ENCODE results near the gene TMEM150B. TPM values are rescaled to one million over a fixed set of nuclear protein-coding genes. Genes with fewer than 3 reads are reported as not detected.

TMEM150B gene
- total and polyA plus RNA-seq, 2 donors (not counting 3 experiments of a cell fraction or from before 2014, with no cell fraction given): not detected

DNA sequence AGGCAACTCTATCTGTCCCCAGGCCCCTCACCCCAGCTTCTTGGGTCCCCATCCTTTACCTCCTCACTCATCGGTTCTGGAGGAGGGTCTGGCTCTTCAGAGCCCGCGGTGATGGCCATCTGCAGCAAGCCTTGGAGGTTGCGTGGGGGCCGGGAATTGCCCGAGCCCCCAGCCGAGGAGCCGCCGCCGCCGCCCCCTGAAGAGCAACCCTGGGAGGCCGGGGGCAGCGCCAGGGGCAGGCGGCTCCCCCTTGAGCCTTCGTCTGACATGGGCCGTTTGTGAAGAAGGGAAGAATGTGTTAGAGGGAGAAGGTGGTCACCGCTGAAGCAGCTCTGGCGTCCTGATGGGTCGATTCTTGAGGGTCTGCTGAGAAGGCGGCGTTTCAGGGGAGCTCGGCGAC is 45.8 kb downstream of the TMEM150B start:
- peaks cover 3% of the 10 kb centered on the region for H3K4me1 ChIP-seq (ENCODE audit: control insufficient read depth, extremely low read depth, insufficient read depth, low read length)
- intact Hi-C loops (cut with micrococcal nuclease): no loop called here

More for the DNA sequence above, 45.8 kb downstream of the TMEM150B start:
- no peaks in the 10 kb centered on the region for H3K9me1 ChIP-seq (replicated peaks; ENCODE audit: control insufficient read depth, extremely low read depth, insufficient read depth, low read length)
- H3K9ac ChIP-seq (replicated peaks; ENCODE audit: extremely low read depth, insufficient read depth, low read length): peak overlapping the region; percentile 64
- CTCF ChIA-PET: interaction anchor here (1.5 kb wide), 1 partner anchor 12 kb away, joined by 6 read pairs; no protein-coding TSS in a partner anchor
- H3K36me3 ChIP-seq (ENCODE audit: control insufficient read depth in 2 of 2, extremely low read depth in 1 of 2, insufficient read depth in 2 of 2, low read length in 2 of 2): peaks cover 0 to 2% of the 10 kb centered on the region in 2 experiments
- POLR2A ChIA-PET: interaction anchor here (0.7 to 2.0 kb wide), 4 partner anchors 20 to 198 kb away, joined by 3 to 8 read pairs (median 6); partner anchors contain the start of genes PPP6R1 and UBE2S
- no peaks in the 10 kb centered on the region for H3K9me3 ChIP-seq (replicated peaks; ENCODE audit: control insufficient read depth, insufficient read depth, low read length)
- FAIRE-seq (no peak), DNase-seq (ENCODE audit: low read depth, low spot score) (no peak)
- no peaks in the 10 kb centered on the region for H3K79me2 ChIP-seq (ENCODE audit: control insufficient read depth, insufficient read depth, low read length)
- dilution Hi-C loops (cut with MboI; ENCODE audit: extremely low pct_ligation_motif_present, low sequenced_read_pairs): no loop called here
- H3K4me2 ChIP-seq (ENCODE audit: insufficient read depth, low read length): peak overlapping the region; percentile 25
- no peak overlapping the region for H3K27ac ChIP-seq (ENCODE audit: insufficient read depth, low read depth, low read length)
- TF ChIP-seq JUN (IDR thresholded peaks at IDR 0.05; ENCODE audit: borderline replicate concordance, insufficient read depth, insufficient read length, low read depth) (no peak), POLR2AphosphoS5 (IDR thresholded peaks at IDR 0.05; ENCODE audit: insufficient read depth, low read depth, low read length) (no peak), FOS (IDR thresholded peaks at IDR 0.05; ENCODE audit: borderline replicate concordance, insufficient read depth, low read length) (no peak), GATA2 (IDR thresholded peaks at IDR 0.05; ENCODE audit: insufficient read depth, insufficient read length, low read depth, low read length) (no peak), POLR2A (IDR thresholded peaks at IDR 0.05; ENCODE audit: low read depth, low read length) (no peak), EZH2 (IDR thresholded peaks at IDR 0.05; ENCODE audit: borderline replicate concordance, low read depth, low read length, severe bottlenecking) (no peak), MYC (IDR thresholded peaks at IDR 0.05; ENCODE audit: low read depth, low read length) (no peak)
- TF ChIP-seq, protein P1, sequence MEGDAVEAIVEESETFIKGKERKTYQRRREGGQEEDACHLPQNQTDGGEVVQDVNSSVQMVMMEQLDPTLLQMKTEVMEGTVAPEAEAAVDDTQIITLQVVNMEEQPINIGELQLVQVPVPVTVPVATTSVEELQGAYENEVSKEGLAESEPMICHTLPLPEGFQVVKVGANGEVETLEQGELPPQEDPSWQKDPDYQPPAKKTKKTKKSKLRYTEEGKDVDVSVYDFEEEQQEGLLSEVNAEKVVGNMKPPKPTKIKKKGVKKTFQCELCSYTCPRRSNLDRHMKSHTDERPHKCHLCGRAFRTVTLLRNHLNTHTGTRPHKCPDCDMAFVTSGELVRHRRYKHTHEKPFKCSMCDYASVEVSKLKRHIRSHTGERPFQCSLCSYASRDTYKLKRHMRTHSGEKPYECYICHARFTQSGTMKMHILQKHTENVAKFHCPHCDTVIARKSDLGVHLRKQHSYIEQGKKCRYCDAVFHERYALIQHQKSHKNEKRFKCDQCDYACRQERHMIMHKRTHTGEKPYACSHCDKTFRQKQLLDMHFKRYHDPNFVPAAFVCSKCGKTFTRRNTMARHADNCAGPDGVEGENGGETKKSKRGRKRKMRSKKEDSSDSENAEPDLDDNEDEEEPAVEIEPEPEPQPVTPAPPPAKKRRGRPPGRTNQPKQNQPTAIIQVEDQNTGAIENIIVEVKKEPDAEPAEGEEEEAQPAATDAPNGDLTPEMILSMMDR (IDR thresholded peaks at IDR 0.05; ENCODE audit: extremely low read depth in 1 of 2, insufficient read depth in 1 of 2, low read depth in 1 of 2, low read length in 2 of 2): no peak
- TF ChIP-seq, protein P2, sequence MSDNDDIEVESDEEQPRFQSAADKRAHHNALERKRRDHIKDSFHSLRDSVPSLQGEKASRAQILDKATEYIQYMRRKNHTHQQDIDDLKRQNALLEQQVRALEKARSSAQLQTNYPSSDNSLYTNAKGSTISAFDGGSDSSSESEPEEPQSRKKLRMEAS (IDR thresholded peaks at IDR 0.05; ENCODE audit: insufficient read depth, insufficient read length): no peak
- peaks cover 5 to 6% of the 10 kb centered on the region in 2 experiments for H3K27me3 ChIP-seq (ENCODE audit: control insufficient read depth in 2 of 2, insufficient read depth in 2 of 2, low read length in 2 of 2)
- peak overlapping the region; percentile 66 to 96 (median 79) for H3K4me3 ChIP-seq (replicated peaks in 1 of 3; ENCODE audit: insufficient read depth in 1 of 3, low read depth in 1 of 3, low read length in 3 of 3)
- TSS peak; percentile 23 for BruUV-seq (replicated peaks)
- no peaks in the 10 kb centered on the region for H4K20me1 ChIP-seq (replicated peaks; ENCODE audit: control insufficient read depth, extremely low read depth, insufficient read depth, low read length)
- peak overlapping the region; percentile 98 for H2AFZ ChIP-seq (ENCODE audit: low read depth, low read length)
